Peyer's patch (tissue), 4 donors: ENCODE data around the gene COMTD1.

ENCODE experiments used
- CTCF ChIP-seq, 6 experiments: fragments of 450-650 bp in 4 of 6; fragments of 200-600 bp in 2 of 6; sonication (generic) in 1 of 6; IDR thresholded peaks; one replicate each; pipeline ENCODE4 v1.5.1; 2017 to 2019; ENCODE audit warnings: antibody characterized with exemption in 6 of 6, mild to moderate bottlenecking in 3 of 6, moderate library complexity in 1 of 6
- POLR2A ChIP-seq, 2 donors: fragments of 450-650 bp; IDR thresholded peaks; one replicate each; pipeline ENCODE4 v1.5.1; 2017; ENCODE audit warnings: antibody characterized with exemption in 2 of 2, mild to moderate bottlenecking in 2 of 2, moderate library complexity in 2 of 2

GRCh38 chr10:75226656-75227055, 9.1 kb downstream of the COMTD1 start:
- no peak for TF ChIP-seq POLR2A (IDR thresholded peaks at IDR 0.05)
- no peak for TF ChIP-seq CTCF (IDR thresholded peaks at IDR 0.05)
